HG03159 (cell line): ENCODE results near the gene ZNF316.

Source experiments
- ATAC-seq: cut with Tn5 transposase; IDR thresholded peaks from one replicate; pipeline ENCODE4 v1.9.1; 2021; ENCODE audit warnings: mild to moderate bottlenecking, moderate library complexity; ENCODE audit not compliant: unreplicated experiment

Gene ZNF316

GRCh38 chr7:6636741-6637543, at the start of gene ZNF316:
Gene ZNF316 (plus strand): TSS chr7:6637318. CDS start chr7:6642410, 5,092 bp downstream.
- peak; percentile 63 for ATAC-seq

DNA sequence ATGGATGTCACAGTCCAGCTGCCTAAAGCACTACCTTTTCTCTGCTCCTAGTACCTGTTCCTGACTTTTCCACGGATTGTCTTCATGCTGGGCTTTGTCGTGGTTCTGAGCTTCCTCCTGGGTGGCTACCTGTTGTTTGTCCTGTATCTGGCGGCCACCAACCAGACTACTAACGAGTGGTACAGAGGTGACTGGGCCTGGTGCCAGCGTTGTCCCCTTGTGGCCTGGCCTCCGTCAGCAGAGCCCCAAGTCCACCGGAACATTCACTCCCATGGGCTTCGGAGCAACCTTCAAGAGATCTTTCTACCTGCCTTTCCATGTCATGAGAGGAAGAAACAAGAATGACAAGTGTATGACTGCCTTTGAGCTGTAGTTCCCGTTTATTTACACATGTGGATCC, 48.6 kb upstream of the ZNF316 start:
- ATAC-seq: no peak

DNA sequence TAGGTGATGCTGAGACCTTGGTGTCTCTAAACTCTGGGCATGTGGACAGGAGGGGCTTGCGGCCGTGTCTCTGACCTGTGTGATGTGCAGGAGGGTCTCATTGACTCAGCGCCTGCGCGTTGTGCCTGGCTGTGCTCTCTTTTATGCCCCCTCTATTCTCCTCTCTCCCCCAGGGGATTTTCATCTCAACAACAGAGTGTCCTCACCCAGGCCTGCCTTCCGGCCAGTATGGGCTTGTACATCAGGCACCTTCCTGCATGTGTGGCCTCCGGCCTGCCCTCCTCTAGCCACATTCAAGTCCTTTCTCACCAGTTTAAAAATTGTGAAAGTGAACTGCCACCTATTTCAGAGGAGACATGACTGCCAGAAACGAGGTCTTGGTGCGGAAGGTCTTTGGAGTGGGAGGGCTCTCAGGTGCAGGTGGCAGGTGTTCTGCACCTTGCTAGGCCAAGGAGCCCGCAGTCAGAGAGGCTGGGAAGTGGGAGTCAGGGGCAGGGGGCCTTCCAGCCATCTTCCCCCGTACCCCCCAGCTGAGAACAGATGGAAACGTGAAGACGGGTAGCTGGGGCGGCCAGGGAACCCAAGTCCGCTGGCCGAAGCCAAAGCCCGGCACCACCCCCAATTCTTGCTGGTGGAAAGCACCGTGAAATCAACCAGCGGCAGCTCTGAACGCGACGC, 47.8 kb upstream of the ZNF316 start:
- ATAC-seq: no peak

- peak; percentile 79 for ATAC-seq
Observed at GRCh38 chr7:6589829-6590644, 47.1 kb upstream of the ZNF316 start, which contains the start of gene INTS15. Gene INTS15 (plus strand): TSS chr7:6590021. CDS start chr7:6590284, 263 bp downstream.

DNA sequence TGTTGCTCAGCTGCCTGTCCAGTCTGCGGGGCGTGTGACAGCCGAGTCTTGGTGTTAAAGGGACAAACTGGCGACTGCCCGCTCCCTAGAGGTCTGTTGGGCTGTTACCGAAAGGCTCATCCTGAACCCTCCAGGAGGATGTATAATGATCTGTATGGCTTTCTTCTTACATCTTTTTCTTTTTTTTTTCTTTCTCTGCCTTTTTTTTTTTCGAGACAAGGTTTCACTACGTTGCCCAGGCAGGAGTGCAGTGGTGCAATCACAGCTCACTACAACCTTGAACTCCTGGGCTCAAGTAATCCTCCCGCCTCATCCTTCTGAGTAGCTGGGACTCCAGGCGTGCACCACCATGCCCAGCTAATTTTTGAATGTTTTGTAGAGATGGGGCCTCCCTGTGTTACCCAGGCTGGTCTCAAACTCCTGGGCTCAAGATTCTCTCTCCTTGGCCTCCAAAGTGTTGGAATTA, 46.4 kb upstream of the ZNF316 start:
- no peak for ATAC-seq

DNA sequence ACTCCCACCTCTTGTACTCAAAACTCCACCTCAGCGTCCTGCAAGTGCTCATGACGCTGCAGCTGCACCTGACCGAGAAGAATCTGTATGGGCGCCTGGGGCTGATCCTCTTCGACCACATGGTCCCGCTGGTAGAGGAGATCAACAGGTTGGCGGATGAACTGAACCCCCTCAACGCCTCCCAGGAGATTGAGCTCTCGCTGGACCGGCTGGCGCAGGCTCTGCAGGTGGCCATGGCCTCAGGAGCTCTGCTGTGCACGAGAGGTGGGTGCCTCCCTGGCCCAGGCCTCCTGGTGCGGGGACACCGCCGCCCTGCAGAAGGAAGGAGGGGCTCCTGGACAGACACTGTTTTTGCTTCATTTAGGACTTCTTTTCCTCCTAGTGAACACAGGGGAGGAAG, 37.0 kb upstream of the ZNF316 start:
- ATAC-seq: no peak

DNA sequence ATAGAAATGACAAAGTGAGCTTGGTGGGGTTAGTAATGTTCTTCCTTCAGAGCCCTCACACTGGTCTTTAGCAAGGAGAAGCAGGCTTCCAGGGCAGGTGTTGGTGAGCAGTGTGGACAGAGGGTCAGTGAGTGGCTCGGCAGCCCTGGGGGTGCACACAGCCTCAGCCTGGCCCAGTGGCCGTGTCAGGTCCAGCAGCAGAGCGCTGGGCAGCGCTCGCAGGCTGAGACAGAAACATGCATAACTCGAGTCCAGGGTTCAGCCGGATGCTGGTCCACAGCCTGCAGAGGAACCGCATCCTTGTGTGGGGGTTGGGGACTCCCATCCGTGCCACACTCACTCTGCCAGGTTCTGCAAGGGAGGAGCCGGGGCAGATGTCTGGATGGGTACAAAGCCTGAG, 32.7 kb upstream of the ZNF316 start:
- ATAC-seq: no peak

GRCh38 chr7:6606866-6607583, 30.1 kb upstream of the ZNF316 start:
- ATAC-seq: no peak

GRCh38 chr7:6607651-6608051, 29.5 kb upstream of the ZNF316 start:
- no peak for ATAC-seq

- no peak for ATAC-seq
Observed at GRCh38 chr7:6608081-6608480, 29.0 kb upstream of the ZNF316 start.

GRCh38 chr7:6608794-6609193, 28.3 kb upstream of the ZNF316 start:
- ATAC-seq: no peak

- no peak for ATAC-seq
Observed at GRCh38 chr7:6612819-6613218, 24.3 kb upstream of the ZNF316 start.

DNA sequence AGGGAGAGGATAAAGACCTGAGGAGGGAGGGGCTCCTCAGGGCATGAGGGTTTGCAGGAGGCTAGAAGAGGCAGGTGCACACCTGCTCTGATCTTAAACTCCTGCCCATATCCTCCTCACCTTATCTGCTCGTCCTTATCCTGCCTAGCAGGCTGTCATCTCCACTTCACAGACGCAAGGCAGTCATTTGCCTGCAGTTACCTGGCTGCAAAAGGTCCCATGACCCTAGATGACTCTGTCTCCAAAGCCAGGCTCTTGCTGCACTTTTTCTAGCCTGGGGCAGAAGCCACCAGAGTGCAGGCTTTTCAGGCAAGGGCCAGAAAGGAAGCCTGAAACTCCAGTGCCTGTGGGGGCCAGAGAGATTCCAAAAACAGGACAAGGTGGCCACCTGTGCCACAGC, 23.4 kb upstream of the ZNF316 start:
- no peak for ATAC-seq

DNA sequence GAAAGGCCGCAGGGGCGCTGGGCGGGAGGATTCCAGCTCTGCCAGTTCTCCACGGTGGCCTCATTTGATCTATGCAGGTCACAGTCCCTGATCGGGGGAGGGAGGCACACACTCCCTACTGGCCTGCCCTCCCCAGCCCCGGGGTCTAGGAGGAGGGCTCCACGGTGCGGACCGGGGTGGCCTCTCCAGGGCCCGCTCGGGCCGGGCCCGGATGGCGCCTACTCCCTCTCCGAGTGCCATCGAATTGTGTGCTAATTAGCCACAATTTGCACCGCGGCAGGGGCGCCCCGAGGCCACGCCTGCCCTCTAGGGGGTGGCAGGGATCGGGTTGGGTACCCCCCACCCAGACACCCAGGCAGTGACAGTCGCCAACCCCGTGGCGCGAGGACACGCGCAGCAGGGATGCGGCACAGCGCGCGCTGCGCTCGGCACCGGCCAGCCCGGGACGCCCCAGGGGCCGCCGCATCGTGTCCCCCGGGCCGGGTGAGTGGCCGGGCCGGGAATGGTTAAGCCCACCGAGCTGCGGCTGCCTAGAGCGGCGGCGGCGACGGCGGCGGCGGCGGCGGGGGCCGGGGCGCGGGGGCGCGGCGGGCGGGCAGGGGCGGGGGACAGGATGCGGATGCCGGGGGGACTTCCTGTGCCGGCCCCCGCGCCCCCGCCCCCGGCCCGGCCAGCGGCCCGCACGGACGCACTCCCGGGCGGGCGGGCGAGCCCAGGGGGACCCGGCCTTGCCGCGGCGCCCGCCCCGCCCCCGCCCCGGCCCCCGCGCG, 22.0 kb upstream of the ZNF316 start, which contains the start of gene ZNF853:
TSS of gene ZNF853 (plus strand) at position 658 of the 770 bp plus-strand sequence. CDS start 565 bp downstream, outside the sequence.
- no peak for ATAC-seq

GRCh38 chr7:6615723-6616555, 21.2 kb upstream of the ZNF316 start:
- ATAC-seq: no peak

- ATAC-seq: no peak
Observed at GRCh38 chr7:6616854-6617643, 20.1 kb upstream of the ZNF316 start.

DNA sequence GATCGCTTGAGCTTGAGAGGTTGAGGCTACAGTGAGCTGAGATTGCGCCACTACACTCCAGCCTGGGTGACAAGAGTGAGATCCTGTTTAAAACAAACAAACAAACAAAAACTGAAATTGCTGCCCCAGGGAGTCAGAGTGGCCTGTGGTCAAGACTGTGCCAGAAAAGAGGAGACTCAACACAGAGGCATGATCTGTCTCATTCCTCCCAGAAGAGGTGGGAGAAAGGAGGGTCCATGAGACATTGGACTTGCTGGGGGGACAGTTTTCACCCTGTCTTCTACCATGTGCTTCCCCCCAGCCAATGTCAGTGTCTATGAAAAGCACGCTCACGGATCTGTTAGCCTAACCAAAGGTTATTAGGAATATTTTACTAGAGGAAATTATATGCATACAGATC, 18.5 kb upstream of the ZNF316 start:
- no peak for ATAC-seq

GRCh38 chr7:6619961-6620360, 17.2 kb upstream of the ZNF316 start:
- no peak for ATAC-seq
